GM21717 (cell line): ENCODE results near the gene HOMEZ.
"Not testable (repeated sequence)": the region's sequence is repeated elsewhere in the genome, so short reads cannot be mapped to it uniquely, and the experiment has no call there.

Experiments
- ATAC-seq: cut with Tn5 transposase; IDR thresholded peaks from one replicate; pipeline ENCODE4 v1.9.1; 2021; ENCODE audit warnings: mild to moderate bottlenecking, moderate library complexity; ENCODE audit not compliant: unreplicated experiment

HOMEZ gene, protein sequence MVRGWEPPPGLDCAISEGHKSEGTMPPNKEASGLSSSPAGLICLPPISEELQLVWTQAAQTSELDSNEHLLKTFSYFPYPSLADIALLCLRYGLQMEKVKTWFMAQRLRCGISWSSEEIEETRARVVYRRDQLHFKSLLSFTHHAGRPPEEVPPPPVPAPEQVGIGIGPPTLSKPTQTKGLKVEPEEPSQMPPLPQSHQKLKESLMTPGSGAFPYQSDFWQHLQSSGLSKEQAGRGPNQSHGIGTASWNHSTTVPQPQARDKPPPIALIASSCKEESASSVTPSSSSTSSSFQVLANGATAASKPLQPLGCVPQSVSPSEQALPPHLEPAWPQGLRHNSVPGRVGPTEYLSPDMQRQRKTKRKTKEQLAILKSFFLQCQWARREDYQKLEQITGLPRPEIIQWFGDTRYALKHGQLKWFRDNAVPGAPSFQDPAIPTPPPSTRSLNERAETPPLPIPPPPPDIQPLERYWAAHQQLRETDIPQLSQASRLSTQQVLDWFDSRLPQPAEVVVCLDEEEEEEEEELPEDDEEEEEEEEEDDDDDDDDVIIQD

GRCh38 chr14:23286020-23286901, at the start of gene HOMEZ:
TSS of gene HOMEZ (minus strand) at chr14:23286132. CDS start at chr14:23285952, 180 bp downstream.
- ATAC-seq: peak; percentile 96

GRCh38 chr14:23335623-23336022, 49.7 kb upstream of the HOMEZ start:
- no peak for ATAC-seq

DNA sequence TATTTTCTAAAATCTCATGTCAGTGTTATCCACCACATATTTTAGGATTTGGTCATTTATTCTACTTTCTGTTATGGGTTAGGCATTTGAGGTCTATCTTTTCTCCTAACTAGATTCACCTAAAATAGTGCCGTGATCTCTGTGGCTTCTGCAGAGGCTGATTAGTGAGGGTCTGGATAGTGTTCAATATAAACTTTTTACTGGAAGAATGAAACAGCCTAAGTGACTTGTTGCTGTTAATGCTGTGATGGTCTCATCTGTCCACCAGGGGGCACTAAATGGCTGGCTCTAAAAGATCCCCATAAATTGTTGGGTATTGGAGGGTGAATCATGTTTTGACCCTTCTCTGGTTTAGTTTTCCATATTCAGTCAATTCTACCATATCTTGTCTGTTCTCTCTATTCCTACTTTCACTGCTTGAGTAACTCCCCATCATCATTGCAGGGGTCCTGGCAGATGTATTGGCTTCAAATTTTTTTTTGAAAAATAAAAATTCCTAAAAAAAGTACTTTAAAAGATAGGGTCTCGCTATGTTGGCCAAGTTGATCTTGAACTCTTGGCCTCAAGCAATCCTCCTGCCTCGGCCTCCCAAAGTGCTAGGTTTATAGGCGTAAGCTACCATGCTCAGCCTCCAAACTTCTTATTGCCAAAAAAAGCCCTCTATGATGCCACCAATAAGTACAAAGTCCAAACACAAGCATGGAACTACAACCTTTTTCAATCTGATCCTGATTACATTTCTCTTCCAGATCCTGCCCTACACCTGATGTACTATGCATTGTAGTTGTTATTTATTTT, 42.2 kb upstream of the HOMEZ start:
- no peak for ATAC-seq

DNA sequence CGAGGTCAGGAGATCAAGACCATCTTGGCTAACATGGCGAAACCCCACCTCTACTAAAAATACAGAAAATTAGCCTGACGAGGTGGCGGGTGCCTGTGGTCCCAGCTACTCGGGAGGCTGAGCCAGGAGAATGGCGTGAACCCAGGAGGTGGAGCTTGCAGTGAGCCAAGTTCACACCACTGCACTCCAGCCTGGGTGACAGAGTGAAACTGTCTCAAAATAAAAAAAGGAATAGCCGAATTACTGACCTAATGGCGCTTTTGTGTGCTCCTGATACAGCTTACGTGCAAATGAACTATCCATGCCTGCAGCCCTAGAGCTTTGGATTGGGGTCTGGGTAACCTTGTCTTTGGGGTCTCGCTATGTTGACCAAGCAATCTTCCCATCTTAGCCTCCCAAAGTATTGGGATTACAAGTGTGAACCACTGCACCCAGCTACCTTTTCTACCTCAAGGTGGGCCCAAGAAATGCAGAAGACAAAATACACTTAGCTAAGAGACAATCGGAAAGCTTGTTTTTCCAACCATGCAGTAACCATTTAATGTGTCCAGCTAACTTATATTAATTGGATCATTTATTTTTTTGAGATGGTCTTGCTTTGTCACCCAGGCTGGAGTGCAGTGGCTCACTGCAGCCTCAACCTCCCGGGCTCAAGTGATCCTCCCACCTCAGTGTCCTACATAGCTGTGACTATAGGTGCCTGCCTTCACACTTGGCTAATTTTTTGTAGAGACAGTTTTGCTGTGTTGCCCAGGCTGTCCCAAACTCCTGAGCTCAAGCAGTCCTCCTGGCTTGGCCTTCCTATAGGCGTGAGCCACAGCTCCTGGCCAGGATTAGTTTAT, 40.8 kb upstream of the HOMEZ start:
- no peak for ATAC-seq

DNA sequence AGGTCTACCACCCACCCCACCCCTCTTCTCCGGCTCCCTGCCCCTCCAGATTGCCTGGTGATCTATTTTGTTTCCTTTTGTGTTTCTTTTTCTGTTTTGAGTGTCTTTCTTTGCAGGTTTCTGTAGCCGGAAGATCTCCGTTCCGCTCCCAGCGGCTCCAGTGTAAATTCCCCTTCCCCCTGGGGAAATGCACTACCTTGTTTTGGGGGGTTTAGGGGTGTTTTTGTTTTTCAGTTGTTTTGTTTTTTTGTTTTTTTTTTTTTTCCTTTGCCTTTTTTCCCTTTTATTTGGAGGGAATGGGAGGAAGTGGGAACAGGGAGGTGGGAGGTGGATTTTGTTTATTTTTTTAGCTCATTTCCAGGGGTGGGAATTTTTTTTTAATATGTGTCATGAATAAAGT, 39.8 kb upstream of the HOMEZ start:
- ATAC-seq: not testable (repeated sequence)

DNA sequence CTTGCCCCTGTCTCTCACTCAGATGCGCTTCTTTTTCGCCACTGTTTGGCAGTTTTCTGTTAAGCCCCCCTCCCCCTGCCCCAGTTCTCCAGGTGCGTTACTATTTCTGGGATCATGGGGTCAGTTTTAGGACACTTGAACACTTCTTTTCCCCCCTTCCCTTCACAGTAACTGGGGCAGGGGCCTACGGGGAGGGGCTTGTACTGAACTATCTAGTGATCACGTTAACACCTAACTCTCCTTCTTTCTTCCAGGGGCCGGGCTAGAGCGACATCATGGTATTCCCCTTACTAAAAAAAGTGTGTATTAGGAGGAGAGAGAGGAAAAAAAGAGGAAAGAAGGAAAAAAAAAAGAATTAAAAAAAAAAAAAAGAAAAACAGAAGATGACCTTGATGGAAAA, 39.1 kb upstream of the HOMEZ start:
- ATAC-seq: no peak

GRCh38 chr14:23324455-23324846, 38.5 kb upstream of the HOMEZ start:
- ATAC-seq: no peak

- no peak for ATAC-seq
Observed at GRCh38 chr14:23323838-23324454, 38.0 kb upstream of the HOMEZ start.

DNA sequence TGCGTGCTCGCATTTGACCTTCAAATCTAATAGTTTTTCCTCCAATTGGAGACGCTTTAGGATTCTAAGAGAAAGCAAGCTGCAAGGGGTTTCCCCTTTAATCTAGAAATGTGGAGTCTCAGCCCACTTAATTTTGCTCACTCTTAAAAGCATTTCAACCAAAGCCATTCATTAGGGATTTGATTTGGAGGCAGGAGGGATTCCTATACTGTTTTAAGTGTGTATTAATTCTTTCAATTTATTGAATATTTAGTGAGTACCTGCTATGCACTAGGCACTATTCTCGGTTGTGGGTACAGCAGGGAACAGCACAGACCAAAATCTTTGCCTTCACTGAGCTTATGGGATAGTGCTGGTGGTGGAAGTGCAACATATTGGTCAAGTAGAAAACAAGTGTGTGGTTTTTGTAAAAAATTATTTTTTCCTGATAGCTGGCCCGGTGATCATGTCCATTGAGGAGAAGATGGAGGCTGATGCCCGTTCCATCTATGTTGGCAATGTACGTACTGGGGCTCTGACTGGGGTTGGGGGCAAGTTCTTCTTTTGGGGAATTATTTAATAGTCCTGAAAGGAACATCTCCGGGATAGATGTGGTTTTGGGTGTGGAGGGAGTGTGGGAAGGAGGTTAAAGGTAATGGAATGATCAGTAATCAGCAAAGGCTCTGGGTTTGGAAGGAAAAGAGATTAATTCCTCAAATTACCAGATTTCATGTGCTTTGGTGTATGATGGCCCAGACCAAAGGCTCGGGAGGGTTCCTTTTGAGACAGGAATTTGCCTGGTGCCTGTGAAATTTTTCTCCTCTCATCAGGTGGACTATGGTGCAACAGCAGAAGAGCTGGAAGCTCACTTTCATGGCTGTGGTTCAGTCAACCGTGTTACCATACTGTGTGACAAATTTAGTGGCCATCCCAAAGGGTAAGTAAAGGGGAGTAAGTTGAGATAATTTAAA, 36.9 kb upstream of the HOMEZ start:
- ATAC-seq: no peak

- ATAC-seq: peak; percentile 18
Observed at GRCh38 chr14:23321572-23322547, 35.9 kb upstream of the HOMEZ start.

- ATAC-seq: peak; percentile 83
Observed at GRCh38 chr14:23320584-23321571, 34.9 kb upstream of the HOMEZ start, which contains the start of gene PABPN1. TSS of gene PABPN1 (plus strand) at chr14:23321457. CDS start at chr14:23321470, 13 bp downstream.

DNA sequence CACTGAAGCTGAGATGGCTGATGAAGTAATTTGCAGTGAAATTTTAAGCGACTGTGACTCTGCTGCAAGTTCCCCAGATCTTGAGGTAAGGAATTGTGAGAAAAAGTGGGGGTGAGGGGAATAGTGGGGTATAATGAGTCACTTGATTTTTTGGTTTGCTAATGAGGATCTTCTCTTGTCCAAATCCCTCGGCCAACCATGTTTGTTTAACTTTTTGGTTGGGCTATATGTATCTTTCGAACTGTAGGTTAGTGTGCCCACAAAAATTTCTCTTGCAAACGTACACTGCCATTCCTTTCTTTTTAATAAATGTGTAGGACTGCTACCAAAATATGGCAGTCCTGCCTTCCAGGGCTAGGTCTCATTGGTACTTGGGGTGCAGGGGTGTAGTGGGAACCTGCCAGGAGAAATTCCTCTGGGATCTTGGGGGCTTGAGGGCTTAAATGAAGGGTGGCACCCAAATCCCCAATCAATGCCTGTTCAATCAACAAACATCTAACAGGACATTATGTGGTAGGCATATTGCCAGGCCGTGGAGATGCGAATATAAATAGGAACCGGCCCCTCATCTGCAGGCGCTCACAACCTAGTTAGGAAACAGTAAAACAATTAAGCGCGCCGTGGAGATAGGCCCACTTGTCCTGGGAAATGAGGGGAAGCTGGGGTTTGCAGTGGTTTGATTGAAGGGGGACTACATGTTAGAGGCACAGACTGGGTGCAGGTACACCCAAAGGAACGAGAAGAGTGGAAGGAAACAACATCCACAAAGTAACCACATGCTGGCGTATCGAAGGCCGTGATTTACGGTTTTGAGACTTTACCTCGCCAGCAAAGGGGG, 34.0 kb upstream of the HOMEZ start:
- no peak for ATAC-seq

DNA sequence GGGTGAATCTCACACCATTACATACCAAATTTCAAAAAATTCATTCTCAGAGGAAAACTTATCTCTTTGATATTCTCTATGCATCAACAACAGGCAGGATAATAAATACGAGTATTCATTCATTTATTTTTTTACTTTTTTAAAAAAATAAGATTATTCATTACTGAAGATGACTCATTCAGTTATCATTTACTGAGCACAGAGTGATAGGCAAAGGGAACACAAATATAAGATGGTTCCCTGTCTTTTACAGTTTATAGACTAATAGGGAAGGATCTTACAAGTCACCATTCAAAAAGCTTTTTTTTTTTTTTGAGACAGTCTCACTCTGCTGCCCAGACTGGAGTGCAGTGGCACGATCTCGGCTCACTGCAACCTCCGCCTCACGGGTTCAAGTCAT, 30.4 kb upstream of the HOMEZ start:
- no peak for ATAC-seq

DNA sequence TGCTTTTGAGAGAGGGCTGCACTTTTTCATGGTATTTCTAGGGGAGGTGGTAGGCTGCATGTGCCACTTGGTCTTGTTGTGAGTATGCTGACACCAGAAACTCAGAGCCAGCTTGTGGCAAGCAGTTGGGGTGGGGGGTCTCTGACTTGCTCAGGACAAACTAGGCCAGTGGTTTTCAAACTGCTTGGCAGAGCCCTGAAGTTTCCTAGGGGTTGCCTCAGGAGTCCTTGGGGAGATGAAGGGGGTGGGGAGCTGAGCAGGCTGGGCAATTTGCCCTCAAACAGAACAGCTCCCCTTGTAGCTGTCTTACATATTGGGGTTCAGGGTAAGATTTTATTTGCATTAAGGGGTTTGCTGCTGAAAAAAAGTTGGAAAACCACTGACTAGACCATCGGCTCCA, 24.6 kb upstream of the HOMEZ start:
- no peak for ATAC-seq
